ENCODE data around the gene AGO4. TPM values are rescaled to one million over a fixed set of nuclear protein-coding genes. Genes with fewer than 3 reads are reported as not detected.

AGO4 gene
- polyA plus RNA-seq, 1 donor (not counting 4 experiments of a cell fraction or from before 2014, with no cell fraction given) = 5.2 TPM

- no peak for FAIRE-seq
- no peak for DNase-seq (ENCODE audit: low read depth, low spot score)
- TF ChIP-seq EZH2 (IDR thresholded peaks at IDR 0.05; ENCODE audit: low read length) (no peak), CTCF (optimal IDR thresholded peaks at IDR 0.05 in 1 of 3, IDR thresholded peaks at IDR 0.05 in 1 of 3, conservative IDR thresholded peaks at IDR 0.05 in 1 of 3; ENCODE audit: extremely low read depth in 1 of 3, insufficient read depth in 2 of 3, low read length in 3 of 3) (no peak)
- H3K79me2 ChIP-seq (ENCODE audit: control insufficient read depth, insufficient read depth, low read length) = peaks cover 4% of the 10 kb centered on the region
- H4K20me1 ChIP-seq (ENCODE audit: control insufficient read depth, extremely low read depth, insufficient read depth, low read length) = no peaks in the 10 kb centered on the region
- dilution Hi-C loops (cut with MboI; ENCODE audit: extremely low pct_ligation_motif_present, low sequenced_read_pairs) = no loop called here
- H3K27me3 ChIP-seq (ENCODE audit: control insufficient read depth, extremely low read depth, insufficient read depth, low read length) = no peaks in the 10 kb centered on the region
- H3K27ac ChIP-seq (ENCODE audit: control insufficient read depth, insufficient read depth, low read length) = peak overlapping the region; percentile 47
- peak overlapping the region; percentile 75 to 86 (median 83) for H3K4me3 ChIP-seq (ENCODE audit: control insufficient read depth in 2 of 3, extremely low read depth in 1 of 3, insufficient read depth in 2 of 3, low read depth in 1 of 3, low read length in 3 of 3)
- H3K4me2 ChIP-seq (ENCODE audit: control insufficient read depth, extremely low read depth, insufficient read depth, low read depth, low read length) = peak overlapping the region; percentile 97
- no peaks in the 10 kb centered on the region for H3K36me3 ChIP-seq (ENCODE audit: control insufficient read depth in 2 of 2, extremely low read depth in 1 of 2, insufficient read depth in 2 of 2, low read length in 2 of 2)
- H3K4me1 ChIP-seq (ENCODE audit: control insufficient read depth, extremely low read depth, insufficient read depth, low read length) = peaks cover 18% of the 10 kb centered on the region
- H3K9me3 ChIP-seq (ENCODE audit: control insufficient read depth, low read depth, low read length) = no peaks in the 10 kb centered on the region
- H3K9ac ChIP-seq (ENCODE audit: control insufficient read depth, extremely low read depth, insufficient read depth, low read length) = peak overlapping the region; percentile 81
- peak overlapping the region; percentile 86 for H2AFZ ChIP-seq (ENCODE audit: control insufficient read depth, low read length)
- peaks cover 2% of the 10 kb centered on the region for H3K9me1 ChIP-seq (ENCODE audit: control insufficient read depth, extremely low read depth, insufficient read depth, low read length)
Observed at GRCh38 chr1:35808450-35809113, 766 bp downstream of the AGO4 start.

GRCh38 chr1:35809114-35810095 is 1.6 kb downstream of the AGO4 start:
- Histone ChIP-seq H3K9ac (ENCODE audit: control insufficient read depth, extremely low read depth, insufficient read depth, low read length) (peak overlapping the region; percentile 81), H3K79me2 (ENCODE audit: control insufficient read depth, insufficient read depth, low read length) (peaks cover 4% of the 10 kb centered on the region)

More at GRCh38 chr1:35809114-35810095, 1.6 kb downstream of the AGO4 start:
- Histone ChIP-seq H3K4me1 (ENCODE audit: control insufficient read depth, extremely low read depth, insufficient read depth, low read length) (peaks cover 18% of the 10 kb centered on the region), H2AFZ (ENCODE audit: control insufficient read depth, low read length) (peak overlapping the region; percentile 86), H3K4me2 (ENCODE audit: control insufficient read depth, extremely low read depth, insufficient read depth, low read depth, low read length) (peak overlapping the region; percentile 97), H3K9me1 (ENCODE audit: control insufficient read depth, extremely low read depth, insufficient read depth, low read length) (peaks cover 2% of the 10 kb centered on the region), H3K27ac (ENCODE audit: control insufficient read depth, insufficient read depth, low read length) (peak overlapping the region; percentile 47), H3K4me3 (ENCODE audit: control insufficient read depth in 2 of 3, extremely low read depth in 1 of 3, insufficient read depth in 2 of 3, low read depth in 1 of 3, low read length in 3 of 3) (peak overlapping the region; percentile 75 to 86 (median 83)), H4K20me1 (ENCODE audit: control insufficient read depth, extremely low read depth, insufficient read depth, low read length) (no peaks in the 10 kb centered on the region), H3K36me3 (ENCODE audit: control insufficient read depth in 2 of 2, extremely low read depth in 1 of 2, insufficient read depth in 2 of 2, low read length in 2 of 2) (no peaks in the 10 kb centered on the region), H3K27me3 (ENCODE audit: control insufficient read depth, extremely low read depth, insufficient read depth, low read length) (no peaks in the 10 kb centered on the region), H3K9me3 (ENCODE audit: control insufficient read depth, low read depth, low read length) (no peaks in the 10 kb centered on the region)
- dilution Hi-C loops (cut with MboI; ENCODE audit: extremely low pct_ligation_motif_present, low sequenced_read_pairs) = no loop called here
- TF ChIP-seq CTCF (optimal IDR thresholded peaks at IDR 0.05 in 1 of 3, IDR thresholded peaks at IDR 0.05 in 1 of 3, conservative IDR thresholded peaks at IDR 0.05 in 1 of 3; ENCODE audit: extremely low read depth in 1 of 3, insufficient read depth in 2 of 3, low read length in 3 of 3) (no peak), EZH2 (IDR thresholded peaks at IDR 0.05; ENCODE audit: low read length) (no peak)
- FAIRE-seq = no peak
- DNase-seq (ENCODE audit: low read depth, low spot score) = no peak
